Measurements from ENCODE around the gene MRGPRF. TPM values are rescaled to one million over a fixed set of nuclear protein-coding genes. Genes with fewer than 3 reads are reported as not detected.
"Not testable (repeated sequence)": the region's sequence is repeated elsewhere in the genome, so short reads cannot be mapped to it uniquely, and the experiment has no call there.

MRGPRF gene
- total and polyA plus RNA-seq, 2 of the 8 experiments (the other 6 are each of a cell fraction or from before 2014, with no cell fraction given), result 7.5 to 11.0 TPM

DNA sequence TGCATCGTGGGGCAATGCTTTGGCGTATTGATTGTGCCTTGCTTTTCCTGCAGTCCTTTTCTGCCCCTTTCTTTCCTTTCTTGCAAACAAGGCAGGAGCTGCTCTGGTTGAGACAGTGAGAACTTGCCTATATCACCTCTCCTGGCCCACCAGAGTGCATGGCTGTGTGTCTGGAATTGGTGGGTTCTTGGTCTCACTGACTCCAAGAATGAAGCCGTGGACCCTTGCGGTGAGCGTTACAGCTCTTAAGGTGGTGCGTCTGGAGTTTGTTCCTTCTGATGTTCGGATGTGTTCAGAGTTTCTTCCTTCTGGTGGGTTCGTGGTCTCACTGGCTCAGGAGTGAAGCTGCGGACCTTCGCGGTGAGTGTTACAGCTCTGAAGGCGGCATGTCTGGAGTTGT, 39.3 kb downstream of the MRGPRF start:
- H3K14ac ChIP-seq (ENCODE audit: insufficient read length); H2BK12ac ChIP-seq (ENCODE audit: low read depth, low read length); H3K27me3 ChIP-seq (replicated peaks in 1 of 4; ENCODE audit: control insufficient read depth in 3 of 4, extremely low read depth in 1 of 4, insufficient read depth in 3 of 4, low read length in 3 of 4); H2BK120ac ChIP-seq (replicated peaks; ENCODE audit: low read depth, low read length); H3K27ac ChIP-seq (ENCODE audit: low read depth, low read length); H3K9ac ChIP-seq (replicated peaks in 1 of 4; ENCODE audit: extremely low read depth in 1 of 4, low read depth in 3 of 4, low read length in 3 of 4); H2BK15ac ChIP-seq (ENCODE audit: low read length); H3K23me2 ChIP-seq (ENCODE audit: low read depth, low read length); H3K56ac ChIP-seq (replicated peaks; ENCODE audit: insufficient read length, low read depth, low read length); H3K18ac ChIP-seq (ENCODE audit: extremely low read depth, low read length); DNase-seq (ENCODE audit: low read depth in 1 of 2, low spot score in 2 of 2); H3K4ac ChIP-seq (replicated peaks; ENCODE audit: insufficient read length, low read depth, low read length); H4K91ac ChIP-seq (replicated peaks; ENCODE audit: insufficient read length, low read length); H3K4me2 ChIP-seq (ENCODE audit: insufficient read depth in 1 of 2, low read depth in 2 of 2, low read length in 2 of 2); H2BK5ac ChIP-seq (ENCODE audit: low read depth, low read length); H3K23ac ChIP-seq (ENCODE audit: insufficient read length); H3K36me3 ChIP-seq (ENCODE audit: control insufficient read depth in 2 of 4, insufficient read depth in 4 of 4, low read length in 3 of 4); H4K20me1 ChIP-seq (replicated peaks in 1 of 2; ENCODE audit: control insufficient read depth in 1 of 2, insufficient read depth in 2 of 2, low read length in 2 of 2); H4K5ac ChIP-seq (ENCODE audit: insufficient read length, low read depth, low read length); H3K4me3 ChIP-seq (ENCODE audit: extremely low read depth in 1 of 4, insufficient read depth in 2 of 4, low read depth in 3 of 4, low read length in 4 of 4); H3K9me3 ChIP-seq (ENCODE audit: insufficient read depth in 2 of 2, low read depth in 1 of 2, low read length in 1 of 2); FAIRE-seq; H3K79me2 ChIP-seq (ENCODE audit: control insufficient read depth in 1 of 2, insufficient read depth in 2 of 2, low read length in 2 of 2); H3K79me1 ChIP-seq (ENCODE audit: low read depth, low read length); H4K8ac ChIP-seq (ENCODE audit: extremely low read depth, insufficient read depth, low read length); H2AFZ ChIP-seq (ENCODE audit: low read length); H3K4me1 ChIP-seq (replicated peaks in 1 of 4; ENCODE audit: control insufficient read depth in 3 of 4, insufficient read depth in 4 of 4, low read length in 3 of 4); H2BK20ac ChIP-seq (ENCODE audit: low read length); H2AK5ac ChIP-seq (ENCODE audit: low read depth, low read length): not testable (repeated sequence)
- POLR2A ChIA-PET (ENCODE audit: partially characterized antibody), result interaction anchor here (0.6 to 1.5 kb wide), 2 partner anchors 10 to 19 kb away, joined by 3 read pairs; no protein-coding TSS in a partner anchor
- WGBS, 2 experiments (ENCODE audit: extremely low coverage in 1 of 2, insufficient coverage in 1 of 2, insufficient read length in 1 of 2, insufficient replicate concordance in 2 of 2, low coverage in 1 of 2, low lambda C conversion rate in 2 of 2, missing lambda C conversion rate in 1 of 2), result 92% methylated on average over 12 of the region's 12 CpGs; no CpG with 5 or more reads in 1 of the 2 experiments
- CTCF ChIA-PET (ENCODE audit: partially characterized antibody), result interaction anchor here (0.8 to 1.6 kb wide), 2 partner anchors 17 to 27 kb away, joined by 4 to 8 read pairs; no protein-coding TSS in a partner anchor

All from H1 (cell line).